NCI-H1930 (cell line): ENCODE data around the gene AKIRIN2.
"Not testable (repeated sequence)": the region's sequence is repeated elsewhere in the genome, so short reads cannot be mapped to it uniquely, and the experiment has no call there.

ENCODE experiments used
- DNase-seq, 2 experiments: peaks; one replicate each; lab custom pipeline; 2025; lab: John Stamatoyannopoulos, UW

AKIRIN2 gene

GRCh38 chr6:87718662-87719433 lies 16.8 kb upstream of the AKIRIN2 start:
- DNase-seq = no peak

- no peak for DNase-seq
Observed at GRCh38 chr6:87716928-87717614, 15.0 kb upstream of the AKIRIN2 start.

GRCh38 chr6:87714093-87714842 lies 12.2 kb upstream of the AKIRIN2 start:
- DNase-seq = no peak

- not testable (repeated sequence) for DNase-seq
Observed at GRCh38 chr6:87712713-87713112, 10.7 kb upstream of the AKIRIN2 start.

GRCh38 chr6:87710090-87710489 lies 8.1 kb upstream of the AKIRIN2 start:
- no peak for DNase-seq

- not testable (repeated sequence) for DNase-seq
Observed at GRCh38 chr6:87708581-87709427, 6.8 kb upstream of the AKIRIN2 start.

- DNase-seq = no peak
Observed at GRCh38 chr6:87706187-87706966, 4.3 kb upstream of the AKIRIN2 start.

- no peak for DNase-seq
Observed at GRCh38 chr6:87705070-87705691, 3.1 kb upstream of the AKIRIN2 start.

GRCh38 chr6:87703039-87703438 lies 1.0 kb upstream of the AKIRIN2 start:
- DNase-seq = not testable (repeated sequence)

- DNase-seq = no peak
Observed at GRCh38 chr6:87702589-87702945, 534 bp upstream of the AKIRIN2 start.

- no peak for DNase-seq
Observed at GRCh38 chr6:87701344-87701675, 723 bp downstream of the AKIRIN2 start.

GRCh38 chr6:87700397-87701343 lies 1.4 kb downstream of the AKIRIN2 start:
- DNase-seq = no peak

GRCh38 chr6:87699576-87699975 lies 2.5 kb downstream of the AKIRIN2 start:
- DNase-seq = no peak

GRCh38 chr6:87698547-87699006 lies 3.5 kb downstream of the AKIRIN2 start:
- no peak for DNase-seq

- DNase-seq = no peak
Observed at GRCh38 chr6:87697581-87698546, 4.2 kb downstream of the AKIRIN2 start.

- DNase-seq = not testable (repeated sequence)
Observed at GRCh38 chr6:87696817-87697216, 5.2 kb downstream of the AKIRIN2 start.

- no peak for DNase-seq
Observed at GRCh38 chr6:87692086-87692485, 9.9 kb downstream of the AKIRIN2 start.

GRCh38 chr6:87690441-87690840 lies 11.6 kb downstream of the AKIRIN2 start:
- DNase-seq = no peak
